ENCODE measurements around the gene GAPVD1.

DNA sequence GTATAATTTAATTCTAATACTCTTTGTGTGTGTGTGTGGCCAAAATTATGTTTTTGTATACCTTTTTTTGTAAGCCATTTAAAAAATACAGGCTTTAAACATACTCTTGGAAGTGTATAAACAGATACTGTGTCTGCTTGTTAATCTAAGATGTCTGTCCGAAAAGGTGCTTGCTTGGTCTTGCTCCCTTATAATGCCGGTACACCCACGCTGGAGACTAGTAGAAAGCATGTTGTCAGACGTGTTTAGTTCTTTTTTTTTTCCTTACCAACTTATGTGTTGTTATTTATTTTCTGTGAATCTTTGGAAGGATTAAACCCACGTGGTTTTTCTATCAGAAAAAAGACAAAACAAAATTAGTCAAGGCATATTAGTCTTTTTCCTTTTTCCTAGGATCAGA, 9.5 kb downstream of the GAPVD1 start:
- TF ChIP-seq CTCF (IDR thresholded peaks at IDR 0.05) (no peak), POLR2A (IDR thresholded peaks at IDR 0.05) (no peak), EP300 (IDR thresholded peaks at IDR 0.05) (no peak)
